ENCODE measurements around the gene CWC27.

CWC27 gene

GRCh38 chr5:65041296-65042158 lies 272.8 kb downstream of the CWC27 start:
- Histone ChIP-seq H3K27ac (no peak overlapping the region), H3K4me3 (ENCODE audit: low read depth, low read length) (no peak overlapping the region)

GRCh38 chr5:65043843-65044359 lies 275.2 kb downstream of the CWC27 start:
- no peaks in the 10 kb centered on the region for H3K9me3 ChIP-seq (ENCODE audit: severe bottlenecking)
- no peaks in the 10 kb centered on the region for H3K27me3 ChIP-seq (ENCODE audit: insufficient read depth, low read depth, severe bottlenecking)
- H3K4me3 ChIP-seq (ENCODE audit: low read depth, low read length), result no peak overlapping the region
- H3K36me3 ChIP-seq, result no peaks in the 10 kb centered on the region
- no peak for DNase-seq
- no peak overlapping the region for H3K27ac ChIP-seq
- no peak for TF ChIP-seq CTCF (IDR thresholded peaks at IDR 0.05; ENCODE audit: low read depth, low read length)

More at GRCh38 chr5:65041296-65042158, 272.8 kb downstream of the CWC27 start:
- Histone ChIP-seq H3K9me3 (ENCODE audit: severe bottlenecking) (no peaks in the 10 kb centered on the region), H3K27me3 (ENCODE audit: insufficient read depth, low read depth, severe bottlenecking) (no peaks in the 10 kb centered on the region), H3K36me3 (no peaks in the 10 kb centered on the region)
- no peak for DNase-seq
- TF ChIP-seq CTCF (IDR thresholded peaks at IDR 0.05; ENCODE audit: low read depth, low read length), result no peak

GRCh38 chr5:65047225-65047624 lies 278.5 kb downstream of the CWC27 start:
- Histone ChIP-seq H3K36me3 (no peaks in the 10 kb centered on the region), H3K4me3 (ENCODE audit: low read depth, low read length) (no peak overlapping the region), H3K27me3 (ENCODE audit: insufficient read depth, low read depth, severe bottlenecking) (no peaks in the 10 kb centered on the region), H3K27ac (no peak overlapping the region), H3K9me3 (ENCODE audit: severe bottlenecking) (no peaks in the 10 kb centered on the region)
- TF ChIP-seq CTCF (IDR thresholded peaks at IDR 0.05; ENCODE audit: low read depth, low read length), result no peak
- DNase-seq, result no peak

- H3K27ac ChIP-seq, result no peak overlapping the region
- no peak for DNase-seq
- no peaks in the 10 kb centered on the region for H3K36me3 ChIP-seq
- no peak overlapping the region for H3K4me3 ChIP-seq (ENCODE audit: low read depth, low read length)
- H3K9me3 ChIP-seq (ENCODE audit: severe bottlenecking), result no peaks in the 10 kb centered on the region
- no peak for TF ChIP-seq CTCF (IDR thresholded peaks at IDR 0.05; ENCODE audit: low read depth, low read length)
- no peaks in the 10 kb centered on the region for H3K27me3 ChIP-seq (ENCODE audit: insufficient read depth, low read depth, severe bottlenecking)
Measured at GRCh38 chr5:65047948-65048690, 279.4 kb downstream of the CWC27 start.

GRCh38 chr5:65050140-65050539 lies 281.4 kb downstream of the CWC27 start:
- Histone ChIP-seq H3K27me3 (ENCODE audit: insufficient read depth, low read depth, severe bottlenecking) (no peaks in the 10 kb centered on the region), H3K4me3 (ENCODE audit: low read depth, low read length) (no peak overlapping the region), H3K27ac (no peak overlapping the region), H3K9me3 (ENCODE audit: severe bottlenecking) (no peaks in the 10 kb centered on the region), H3K36me3 (no peaks in the 10 kb centered on the region)
- no peak for TF ChIP-seq CTCF (IDR thresholded peaks at IDR 0.05; ENCODE audit: low read depth, low read length)
- DNase-seq, result no peak
